ENCODE measurements around the gene PSMD14.
"Not testable (repeated sequence)": the region's sequence is repeated elsewhere in the genome, so short reads cannot be mapped to it uniquely, and the experiment has no call there.

The PSMD14 gene

DNA sequence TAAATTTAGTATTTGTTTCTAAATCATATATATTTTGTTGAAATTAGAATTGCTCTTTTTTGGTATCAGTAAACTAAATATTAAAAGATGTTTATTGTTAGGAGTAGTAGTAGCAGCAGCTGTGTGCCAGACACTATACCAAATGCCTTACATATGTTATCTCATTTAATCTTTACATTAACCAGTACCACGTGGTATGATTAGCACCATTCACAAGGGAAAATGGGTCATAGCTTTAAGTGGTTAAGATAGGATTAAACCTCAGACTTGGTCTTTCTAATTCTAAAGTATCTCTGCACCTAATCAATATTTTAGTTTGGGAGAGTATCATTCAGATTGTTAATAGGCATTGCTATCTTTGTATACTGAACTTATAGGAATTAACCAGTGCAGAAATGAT, 29.0 kb downstream of the PSMD14 start:
- no peak for DNase-seq (ENCODE audit: low spot score)

- DNase-seq (ENCODE audit: low spot score) = not testable (repeated sequence)
These were observed 31.3 kb downstream of the PSMD14 start for GRCh38 chr2:161339532-161339931.

GRCh38 chr2:161340930-161341413, 32.7 kb downstream of the PSMD14 start:
- DNase-seq (ENCODE audit: low spot score) = not testable (repeated sequence)

- DNase-seq (ENCODE audit: low spot score) = no peak
These were observed 35.0 kb downstream of the PSMD14 start for GRCh38 chr2:161343235-161343634.

DNA sequence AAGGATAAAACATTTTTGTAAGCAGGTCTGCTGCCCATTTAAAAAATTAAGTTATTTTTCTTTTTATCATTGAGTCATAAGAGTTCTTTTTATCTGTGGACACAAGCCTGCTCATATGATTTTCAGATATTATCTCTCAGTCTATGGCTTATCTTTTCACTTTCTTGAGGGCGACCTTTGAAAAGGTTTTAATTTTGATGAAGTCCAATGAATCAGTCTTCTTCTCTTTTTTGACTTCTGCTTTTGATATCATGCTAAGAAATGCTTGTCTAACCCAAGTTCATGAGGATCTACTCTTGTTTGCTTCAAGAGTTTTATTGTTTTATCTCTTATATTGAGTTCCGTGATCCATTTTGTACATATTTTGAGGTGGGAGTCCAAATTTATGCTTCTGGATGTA, 36.5 kb downstream of the PSMD14 start:
- no peak for DNase-seq (ENCODE audit: low spot score)

GRCh38 chr2:161351678-161352077, 43.5 kb downstream of the PSMD14 start:
- DNase-seq (ENCODE audit: low spot score) = no peak

DNA sequence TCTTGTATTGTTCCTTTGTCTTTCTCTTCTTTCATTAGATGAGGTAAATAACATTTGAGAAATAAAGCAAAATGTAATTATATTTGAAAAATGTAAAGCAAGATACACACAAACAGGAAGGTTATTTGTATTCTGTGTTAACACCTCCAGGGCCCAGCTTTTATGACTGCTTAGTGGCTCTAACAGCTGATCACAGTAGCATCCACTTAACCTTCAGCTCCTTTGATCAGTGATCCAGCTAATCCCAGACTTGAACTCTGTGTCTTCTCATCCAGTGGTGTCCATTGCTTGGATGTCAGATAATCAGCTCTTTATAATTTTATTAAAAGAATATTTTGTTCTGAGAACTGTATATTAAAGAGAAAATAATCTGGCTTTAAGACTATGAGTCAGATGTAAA, 44.5 kb downstream of the PSMD14 start:
- DNase-seq (ENCODE audit: low spot score) = no peak

DNA sequence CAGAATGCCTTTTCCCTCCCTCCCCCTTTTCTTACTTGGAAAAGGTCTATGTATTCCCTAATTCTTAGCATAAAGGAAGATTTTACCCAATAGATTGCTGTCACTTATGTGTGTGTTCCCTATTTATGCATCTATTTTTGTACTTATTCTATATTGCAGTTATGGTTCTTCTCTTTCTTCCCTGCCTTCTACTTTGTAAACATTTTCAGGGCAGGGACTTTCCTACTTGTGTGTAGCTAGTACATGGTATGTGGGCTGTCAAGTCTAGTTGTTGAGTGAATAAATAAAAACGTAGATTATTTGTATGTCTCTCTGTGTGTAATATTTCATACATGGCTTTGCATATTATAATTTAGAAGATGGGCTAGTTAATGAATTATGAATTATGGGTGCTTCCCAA, 45.3 kb downstream of the PSMD14 start:
- no peak for DNase-seq (ENCODE audit: low spot score)

DNA sequence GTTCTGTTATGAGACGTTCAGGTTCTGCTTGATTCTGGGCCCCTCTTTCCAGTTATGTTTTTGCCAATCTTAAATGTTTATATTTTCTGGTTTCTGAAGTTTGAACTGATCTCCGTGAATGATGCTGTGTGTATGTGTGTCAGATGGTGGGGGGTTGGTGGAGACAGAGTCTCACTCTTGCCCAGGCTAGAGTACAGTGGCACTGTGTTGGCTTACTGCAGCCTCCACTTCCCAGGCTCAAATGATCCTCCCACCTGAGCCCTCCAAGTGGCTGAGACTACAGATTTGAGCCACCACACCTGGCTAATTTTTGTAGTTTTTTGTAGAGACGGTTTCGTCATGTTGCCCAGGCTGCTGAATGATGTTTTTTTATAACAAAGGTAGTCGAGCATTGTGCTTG, 45.9 kb downstream of the PSMD14 start:
- no peak for DNase-seq (ENCODE audit: low spot score)

DNA sequence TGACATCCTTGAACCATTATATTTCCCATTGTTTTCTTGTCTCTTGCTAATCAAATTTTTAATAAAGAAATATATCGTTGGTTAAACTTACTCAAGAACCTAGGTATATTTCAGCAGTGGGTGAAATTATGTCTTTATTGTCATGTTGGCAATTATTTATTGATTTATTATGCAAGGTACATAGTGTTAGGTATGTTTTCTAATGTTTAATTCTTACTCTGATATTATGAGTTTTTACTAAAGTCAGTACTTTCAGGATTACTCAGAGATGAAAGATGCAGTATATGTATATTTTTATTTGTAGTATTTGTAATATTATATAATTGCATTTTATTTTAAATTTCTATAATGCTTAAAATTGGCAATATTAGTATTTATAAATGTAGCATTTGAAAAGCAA, 46.9 kb downstream of the PSMD14 start:
- DNase-seq (ENCODE audit: low spot score) = no peak

- no peak for DNase-seq (ENCODE audit: low spot score)
These were observed 47.8 kb downstream of the PSMD14 start for GRCh38 chr2:161355983-161356382.

DNA sequence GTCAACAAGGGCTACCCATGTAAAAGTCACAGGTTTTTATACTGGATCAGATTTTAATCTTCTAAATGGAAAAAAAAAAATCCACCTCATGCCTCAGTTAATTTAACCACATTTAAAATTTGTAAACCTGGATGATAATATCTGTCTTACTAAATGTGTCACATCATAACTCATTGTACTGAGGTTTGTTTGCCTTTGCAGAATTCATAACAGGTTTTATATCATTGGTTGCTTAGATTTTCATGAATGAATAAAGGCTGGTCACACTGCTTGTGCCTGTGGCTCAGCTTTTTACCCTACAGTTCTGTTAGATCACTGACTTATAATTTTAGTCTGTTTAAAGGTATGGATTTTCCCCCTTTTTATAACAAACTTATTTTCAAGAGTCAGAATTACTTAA, 48.9 kb downstream of the PSMD14 start:
- no peak for DNase-seq (ENCODE audit: low spot score)

GRCh38 chr2:161358838-161359237, 50.6 kb downstream of the PSMD14 start:
- no peak for DNase-seq (ENCODE audit: low spot score)

DNA sequence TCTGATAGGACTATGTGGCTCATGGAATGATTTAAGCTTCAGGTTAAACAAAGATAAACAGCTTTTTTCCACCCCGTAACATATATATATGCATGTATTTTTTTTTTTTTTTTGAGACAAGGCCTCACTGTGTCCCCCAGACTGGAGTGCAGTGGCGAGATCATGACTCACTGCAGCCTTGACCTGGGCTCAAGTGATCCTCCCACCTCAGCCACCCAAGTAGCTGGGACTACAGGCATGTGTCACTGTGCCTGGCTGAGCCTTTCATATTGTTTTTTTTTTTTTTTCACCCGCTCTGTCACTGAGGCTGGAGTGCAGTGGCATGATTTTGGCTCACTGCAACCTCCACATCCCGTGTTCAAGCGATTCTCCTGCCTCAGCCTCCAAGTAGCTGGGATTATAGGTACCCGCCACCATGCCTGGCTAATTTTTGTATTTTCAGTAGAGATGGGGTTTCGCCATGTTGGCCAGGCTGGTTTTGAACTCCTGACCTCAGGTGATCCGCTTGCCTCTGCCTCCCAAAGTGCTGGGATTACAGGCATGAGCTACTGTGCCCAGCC, 52.0 kb downstream of the PSMD14 start:
- DNase-seq (ENCODE audit: low spot score) = not testable (repeated sequence)

DNA sequence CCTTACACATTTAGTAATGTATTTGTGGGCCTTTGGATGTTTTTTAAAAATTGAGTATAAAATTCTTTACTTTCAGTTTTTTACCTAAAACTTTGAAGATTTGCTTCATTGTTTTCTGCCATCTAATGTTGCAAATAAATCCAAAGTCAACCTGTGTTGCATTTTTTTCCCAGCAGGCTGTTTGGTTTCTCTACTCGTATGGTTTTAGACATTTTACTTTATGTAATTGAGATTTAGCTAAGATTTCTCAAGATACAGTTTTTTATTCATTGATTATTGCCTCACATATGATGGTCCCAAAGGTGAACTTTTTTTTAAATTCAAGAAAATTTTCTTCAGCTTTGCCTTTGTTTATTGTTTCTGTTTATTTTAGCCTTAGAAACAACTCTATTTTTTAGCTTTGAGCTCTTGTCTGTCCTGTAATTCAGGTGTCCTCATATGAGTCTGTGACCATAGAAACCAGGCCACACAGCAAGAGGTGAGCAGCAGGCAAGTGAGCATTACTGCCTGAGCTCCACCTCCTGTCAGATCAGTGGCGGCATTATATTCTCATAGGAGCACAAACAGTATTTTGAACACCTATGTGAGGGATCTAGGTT, 54.4 kb downstream of the PSMD14 start:
- DNase-seq (ENCODE audit: low spot score) = no peak

DNA sequence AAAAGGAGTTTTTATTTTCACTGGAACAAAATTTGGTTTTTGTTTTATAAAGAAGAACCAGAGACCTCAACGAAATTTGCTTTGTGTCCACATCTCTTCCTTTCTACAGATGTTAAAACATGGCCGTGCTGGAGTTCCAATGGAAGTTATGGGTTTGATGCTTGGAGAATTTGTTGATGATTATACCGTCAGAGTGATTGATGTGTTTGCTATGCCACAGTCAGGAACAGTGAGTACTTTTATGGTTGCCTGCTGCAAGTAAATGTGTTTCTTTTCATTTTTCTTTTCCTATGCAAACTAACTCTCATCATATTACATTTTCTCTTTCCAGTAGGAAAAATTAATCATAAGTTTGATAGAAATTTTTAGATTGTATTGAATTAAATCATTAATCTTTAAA, 59.5 kb downstream of the PSMD14 start:
- no peak for DNase-seq (ENCODE audit: low spot score)

- DNase-seq (ENCODE audit: low spot score) = no peak
These were observed 61.1 kb downstream of the PSMD14 start for GRCh38 chr2:161369311-161369710.

GRCh38 chr2:161370981-161371380, 62.8 kb downstream of the PSMD14 start:
- no peak for DNase-seq (ENCODE audit: low spot score)

DNA sequence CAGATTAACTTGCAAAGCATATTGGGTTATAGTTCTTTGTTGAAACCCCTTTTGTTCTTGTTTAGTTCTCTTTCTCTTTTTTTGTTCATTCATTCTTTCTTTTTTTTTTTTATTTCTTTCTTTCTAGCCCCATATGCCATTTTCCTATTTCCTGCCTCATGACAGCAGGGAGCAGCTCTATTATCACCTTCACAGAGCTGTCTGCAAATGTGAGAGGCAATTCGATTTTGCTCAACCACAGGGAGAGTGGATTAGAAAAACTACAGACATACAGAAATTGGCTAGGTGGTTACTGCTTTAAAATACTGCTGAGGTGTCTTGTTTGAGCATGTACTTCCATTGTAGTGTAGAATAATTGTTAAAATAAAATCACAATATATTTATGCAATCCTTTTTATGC, 63.6 kb downstream of the PSMD14 start:
- no peak for DNase-seq (ENCODE audit: low spot score)

GRCh38 chr2:161373942-161374341, 65.7 kb downstream of the PSMD14 start:
- DNase-seq (ENCODE audit: low spot score) = no peak

GRCh38 chr2:161374446-161374845, 66.2 kb downstream of the PSMD14 start:
- DNase-seq (ENCODE audit: low spot score) = no peak

DNA sequence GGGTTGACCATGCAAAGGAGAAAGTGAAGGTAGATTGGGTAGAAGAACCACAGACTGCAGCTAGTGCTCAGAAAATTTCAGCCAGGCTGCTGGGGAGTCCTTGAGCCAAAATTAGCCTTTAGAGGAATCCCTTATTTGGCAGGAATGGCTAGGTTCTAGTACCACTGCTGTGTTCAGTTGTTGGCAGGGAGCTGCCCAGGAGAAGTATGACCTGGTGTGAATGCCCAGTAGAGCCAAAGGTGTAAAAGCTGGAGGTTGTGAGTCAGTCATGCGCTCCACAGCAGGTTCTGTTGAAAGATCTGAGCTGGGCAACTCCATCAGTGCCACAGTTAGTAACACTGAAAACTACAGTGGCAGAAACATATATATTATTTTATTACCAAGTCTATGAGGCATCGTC, 71.5 kb downstream of the PSMD14 start:
- no peak for DNase-seq (ENCODE audit: low spot score)

DNA sequence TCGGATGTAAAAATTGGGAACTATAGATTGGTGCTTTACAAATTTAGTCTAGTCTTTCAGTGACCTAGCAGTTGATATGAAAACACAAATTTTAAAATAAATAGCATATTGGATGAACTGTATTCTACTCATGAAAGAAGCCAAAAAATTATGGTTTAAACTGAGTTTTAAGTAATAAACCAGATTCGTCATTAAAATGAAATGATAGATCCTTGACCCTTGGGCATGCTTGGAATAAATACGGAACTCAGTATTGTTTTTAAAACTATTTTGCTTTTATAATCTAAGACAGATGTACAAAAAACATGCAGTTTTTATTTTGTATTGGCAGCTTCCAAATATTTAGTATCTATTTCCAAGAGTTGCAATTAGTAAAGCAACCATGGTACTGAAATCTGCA, 73.3 kb downstream of the PSMD14 start:
- DNase-seq (ENCODE audit: low spot score) = no peak

GRCh38 chr2:161382747-161383146, 74.5 kb downstream of the PSMD14 start:
- DNase-seq (ENCODE audit: low spot score) = no peak

Measured in LoVo (cell line).